Measurements from ENCODE around the gene SPART.

Gene SPART, protein sequence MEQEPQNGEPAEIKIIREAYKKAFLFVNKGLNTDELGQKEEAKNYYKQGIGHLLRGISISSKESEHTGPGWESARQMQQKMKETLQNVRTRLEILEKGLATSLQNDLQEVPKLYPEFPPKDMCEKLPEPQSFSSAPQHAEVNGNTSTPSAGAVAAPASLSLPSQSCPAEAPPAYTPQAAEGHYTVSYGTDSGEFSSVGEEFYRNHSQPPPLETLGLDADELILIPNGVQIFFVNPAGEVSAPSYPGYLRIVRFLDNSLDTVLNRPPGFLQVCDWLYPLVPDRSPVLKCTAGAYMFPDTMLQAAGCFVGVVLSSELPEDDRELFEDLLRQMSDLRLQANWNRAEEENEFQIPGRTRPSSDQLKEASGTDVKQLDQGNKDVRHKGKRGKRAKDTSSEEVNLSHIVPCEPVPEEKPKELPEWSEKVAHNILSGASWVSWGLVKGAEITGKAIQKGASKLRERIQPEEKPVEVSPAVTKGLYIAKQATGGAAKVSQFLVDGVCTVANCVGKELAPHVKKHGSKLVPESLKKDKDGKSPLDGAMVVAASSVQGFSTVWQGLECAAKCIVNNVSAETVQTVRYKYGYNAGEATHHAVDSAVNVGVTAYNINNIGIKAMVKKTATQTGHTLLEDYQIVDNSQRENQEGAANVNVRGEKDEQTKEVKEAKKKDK

DNA sequence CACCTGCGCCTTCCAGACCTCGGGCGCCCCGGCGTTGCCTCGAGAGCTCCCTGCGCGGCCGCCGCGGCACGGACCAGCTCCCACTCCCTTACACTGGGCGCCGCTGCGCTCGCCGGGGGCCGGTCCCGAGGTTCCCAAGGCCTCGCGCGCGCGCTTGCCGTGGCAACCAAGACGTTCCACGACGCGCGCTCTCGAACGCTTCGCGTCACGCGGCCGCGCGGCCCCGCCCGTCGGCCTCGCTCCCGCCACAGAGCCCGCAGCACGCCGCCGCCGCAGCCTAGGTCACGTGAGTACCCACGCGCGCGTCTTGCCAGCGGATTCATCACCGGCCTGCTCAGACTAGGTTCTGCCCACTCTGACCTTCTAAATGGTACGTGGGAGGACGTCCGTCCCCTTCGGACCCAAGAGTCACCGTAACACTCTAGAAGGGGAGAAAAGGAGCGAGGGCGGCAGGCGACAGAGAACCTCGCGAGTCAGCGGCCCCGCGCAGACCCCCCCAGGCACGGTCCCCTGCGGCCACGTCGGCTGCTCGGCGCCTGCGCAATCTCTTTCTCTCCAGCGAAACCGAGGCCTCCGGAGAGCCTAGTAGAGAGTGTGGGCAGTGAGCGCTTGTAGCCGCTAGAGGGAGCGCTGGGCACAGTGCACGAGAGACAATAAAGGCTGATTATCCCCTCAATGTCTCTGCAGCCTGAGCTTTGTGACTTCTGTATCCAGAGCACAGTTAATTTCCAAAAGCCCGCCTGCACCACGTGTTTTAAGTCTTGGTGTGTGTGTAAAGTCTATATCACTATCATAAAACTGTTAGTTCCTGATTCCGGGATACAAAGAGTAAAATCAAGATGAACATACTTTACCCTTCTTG, at the start of gene SPART:
SPART (minus strand) TSS at position 173 of the 862 bp plus-strand sequence. CDS start 10,564 bp downstream, outside the sequence.
- Histone ChIP-seq H3K4me1 (ENCODE audit: control insufficient read depth, insufficient read depth, low read length) (peaks cover 5% of the 10 kb centered on the region), H3K9ac (ENCODE audit: low read length) (peak within 1 kb of the TSS; percentile 91), H3K27ac (ENCODE audit: low read depth, low read length) (peak within 1 kb of the TSS; percentile 99), H3K4me3 (ENCODE audit: low read length) (peak within 1 kb of the TSS; percentile 92), H3K27me3 (ENCODE audit: control insufficient read depth, insufficient read depth, low read length) (no peaks in the 10 kb centered on the region), H3K36me3 (ENCODE audit: control insufficient read depth, insufficient read depth, low read length) (no peaks in the 10 kb centered on the region)

DNA sequence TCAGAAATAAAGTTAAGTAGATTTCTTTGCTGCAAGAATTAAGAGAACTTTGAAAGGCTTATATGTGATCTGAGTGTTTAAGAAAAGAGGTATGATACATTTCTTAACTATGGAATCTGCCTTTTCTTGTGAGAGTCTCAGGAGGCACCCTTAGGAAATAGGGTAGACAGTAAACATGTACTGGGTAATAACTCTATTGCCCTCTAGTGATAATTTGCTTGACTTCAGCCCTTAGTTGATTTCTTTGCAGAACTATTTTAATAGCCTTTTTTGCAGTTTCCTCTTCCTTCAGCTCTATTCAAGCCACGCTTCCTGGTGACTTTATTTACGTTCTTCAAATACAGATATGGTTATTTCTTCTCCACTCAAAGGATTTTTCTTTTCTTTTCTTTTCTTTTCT, 49.1 kb upstream of the SPART start:
- Histone ChIP-seq H3K27me3 (ENCODE audit: control insufficient read depth, insufficient read depth, low read length) (no peaks in the 10 kb centered on the region), H3K4me3 (ENCODE audit: low read length) (no peak overlapping the region), H3K27ac (ENCODE audit: low read depth, low read length) (no peak overlapping the region), H3K9ac (ENCODE audit: low read length) (no peak overlapping the region), H3K36me3 (ENCODE audit: control insufficient read depth, insufficient read depth, low read length) (no peaks in the 10 kb centered on the region), H3K4me1 (ENCODE audit: control insufficient read depth, insufficient read depth, low read length) (no peaks in the 10 kb centered on the region)

DNA sequence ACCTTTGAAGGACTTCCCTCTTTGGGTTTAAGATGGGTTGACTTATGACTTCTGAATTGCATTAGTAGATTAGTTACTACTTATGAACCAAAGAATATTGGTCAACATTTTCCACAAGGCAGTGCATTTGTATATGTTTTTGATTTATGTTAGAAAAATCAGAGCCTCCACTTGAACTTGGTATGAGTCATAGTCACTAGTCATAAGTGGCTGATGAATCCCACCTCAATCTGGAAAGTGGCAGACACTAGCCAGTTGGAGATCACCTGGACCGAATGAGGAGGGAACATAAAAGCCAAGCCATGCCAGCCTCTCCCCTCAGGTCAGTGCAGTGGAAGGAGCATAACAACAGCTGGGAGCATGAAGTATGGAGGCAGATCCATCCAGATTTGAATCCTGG, 39.3 kb upstream of the SPART start:
- Histone ChIP-seq H3K9ac (ENCODE audit: low read length) (no peak overlapping the region), H3K27ac (ENCODE audit: low read depth, low read length) (no peak overlapping the region), H3K4me1 (ENCODE audit: control insufficient read depth, insufficient read depth, low read length) (no peaks in the 10 kb centered on the region), H3K4me3 (ENCODE audit: low read length) (no peak overlapping the region), H3K27me3 (ENCODE audit: control insufficient read depth, insufficient read depth, low read length) (no peaks in the 10 kb centered on the region), H3K36me3 (ENCODE audit: control insufficient read depth, insufficient read depth, low read length) (no peaks in the 10 kb centered on the region)

DNA sequence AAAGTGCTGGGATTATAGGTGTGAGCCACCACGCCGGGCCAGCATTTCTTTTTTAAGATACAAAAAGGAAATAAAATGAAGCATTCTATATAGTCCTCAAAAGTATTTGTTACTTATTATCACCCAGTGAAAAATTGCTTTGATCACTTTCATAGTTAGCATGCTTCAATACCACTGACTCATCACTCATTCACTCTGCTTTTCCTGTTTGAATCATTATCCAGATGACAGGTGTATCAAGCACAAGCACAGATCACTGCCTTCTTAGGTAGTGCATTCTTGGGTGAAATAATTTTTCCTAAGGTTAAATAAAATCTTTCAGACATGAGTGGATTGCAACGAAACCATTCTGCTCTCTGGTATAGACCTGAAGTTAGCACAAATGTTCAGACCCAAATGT, 35.8 kb upstream of the SPART start:
- H3K4me1 ChIP-seq (ENCODE audit: control insufficient read depth, insufficient read depth, low read length), result no peaks in the 10 kb centered on the region
- no peak overlapping the region for H3K9ac ChIP-seq (ENCODE audit: low read length)
- H3K27ac ChIP-seq (ENCODE audit: low read depth, low read length), result no peak overlapping the region
- H3K4me3 ChIP-seq (ENCODE audit: low read length), result no peak overlapping the region
- H3K36me3 ChIP-seq (ENCODE audit: control insufficient read depth, insufficient read depth, low read length), result no peaks in the 10 kb centered on the region
- H3K27me3 ChIP-seq (ENCODE audit: control insufficient read depth, insufficient read depth, low read length), result no peaks in the 10 kb centered on the region

DNA sequence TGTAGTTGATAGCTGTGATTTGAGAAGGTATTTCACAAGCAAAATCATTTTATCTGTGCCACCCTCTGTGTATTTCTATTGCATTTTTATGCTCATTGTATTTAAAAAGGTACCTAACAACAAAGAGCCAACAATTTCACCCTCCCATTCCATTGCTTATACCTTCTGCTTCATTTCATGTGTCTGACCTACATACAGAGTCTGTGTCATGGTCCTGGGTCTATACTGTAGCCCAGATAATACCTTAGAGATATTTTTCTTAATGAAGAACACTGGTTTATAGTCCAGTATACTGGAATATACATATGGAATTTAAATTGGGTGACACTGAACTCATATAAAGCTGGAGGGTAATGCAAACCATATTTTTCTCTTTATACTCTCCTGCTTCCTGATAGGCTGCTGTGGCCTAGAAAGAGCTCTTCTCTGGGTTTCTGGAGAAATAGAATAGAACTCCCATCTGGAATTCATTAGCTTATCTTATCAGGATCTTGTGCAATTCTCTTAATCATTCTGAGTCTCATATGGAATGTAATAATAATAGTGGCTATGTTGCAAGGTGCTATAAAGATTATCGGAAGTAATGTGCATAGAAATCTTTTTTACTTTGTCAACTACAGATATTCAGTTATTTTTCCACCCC, 31.8 kb upstream of the SPART start:
- Histone ChIP-seq H3K36me3 (ENCODE audit: control insufficient read depth, insufficient read depth, low read length) (no peaks in the 10 kb centered on the region), H3K27ac (ENCODE audit: low read depth, low read length) (no peak overlapping the region), H3K27me3 (ENCODE audit: control insufficient read depth, insufficient read depth, low read length) (no peaks in the 10 kb centered on the region), H3K4me3 (ENCODE audit: low read length) (no peak overlapping the region), H3K9ac (ENCODE audit: low read length) (no peak overlapping the region), H3K4me1 (ENCODE audit: control insufficient read depth, insufficient read depth, low read length) (no peaks in the 10 kb centered on the region)

DNA sequence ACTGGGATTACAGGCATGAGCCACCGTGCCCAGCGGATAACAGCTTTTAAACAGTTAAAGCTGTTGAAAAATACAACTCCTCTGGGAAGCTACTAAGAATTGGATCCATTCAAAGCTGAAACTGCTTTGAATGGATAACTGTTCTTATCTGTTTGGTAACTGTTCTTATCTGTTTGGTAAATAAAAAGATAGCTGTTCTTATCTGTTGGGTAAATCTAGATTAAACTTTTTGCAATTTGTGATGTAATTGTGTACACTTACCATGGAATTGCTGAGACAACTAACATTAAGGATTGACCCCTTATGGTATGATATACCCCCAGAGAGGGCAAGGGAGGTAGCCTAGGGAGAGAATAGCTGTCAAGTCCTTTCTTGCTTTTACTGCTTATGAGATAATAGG, 27.9 kb upstream of the SPART start:
- no peak overlapping the region for H3K27ac ChIP-seq (ENCODE audit: low read depth, low read length)
- no peaks in the 10 kb centered on the region for H3K36me3 ChIP-seq (ENCODE audit: control insufficient read depth, insufficient read depth, low read length)
- H3K4me1 ChIP-seq (ENCODE audit: control insufficient read depth, insufficient read depth, low read length), result no peaks in the 10 kb centered on the region

DNA sequence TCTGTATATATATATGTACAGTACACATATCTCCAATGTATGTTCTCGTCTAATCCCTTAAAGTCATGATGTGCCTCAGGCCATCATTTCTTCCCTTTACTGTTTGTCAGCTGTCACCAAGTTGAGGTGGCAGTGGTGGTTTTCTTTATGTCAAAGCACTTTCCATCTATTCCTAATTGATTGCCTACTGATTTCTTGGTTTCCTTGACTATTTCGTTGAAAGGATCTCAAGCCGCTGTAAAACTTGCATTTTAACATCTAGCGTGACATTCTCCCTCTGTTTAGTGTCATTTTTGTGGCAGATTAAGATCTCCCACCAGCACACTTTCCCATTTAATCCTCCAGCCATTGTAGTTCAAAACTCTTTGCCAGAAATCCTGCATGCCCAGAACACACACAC, 25.0 kb upstream of the SPART start:
- Histone ChIP-seq H3K27ac (ENCODE audit: low read depth, low read length) (no peak overlapping the region), H3K36me3 (ENCODE audit: control insufficient read depth, insufficient read depth, low read length) (no peaks in the 10 kb centered on the region), H3K4me1 (ENCODE audit: control insufficient read depth, insufficient read depth, low read length) (no peaks in the 10 kb centered on the region), H3K4me3 (ENCODE audit: low read length) (no peak overlapping the region), H3K27me3 (ENCODE audit: control insufficient read depth, insufficient read depth, low read length) (no peaks in the 10 kb centered on the region), H3K9ac (ENCODE audit: low read length) (no peak overlapping the region)

More for the DNA sequence above, 27.9 kb upstream of the SPART start:
- Histone ChIP-seq H3K9ac (ENCODE audit: low read length) (no peak overlapping the region), H3K4me3 (ENCODE audit: low read length) (no peak overlapping the region), H3K27me3 (ENCODE audit: control insufficient read depth, insufficient read depth, low read length) (no peaks in the 10 kb centered on the region)

DNA sequence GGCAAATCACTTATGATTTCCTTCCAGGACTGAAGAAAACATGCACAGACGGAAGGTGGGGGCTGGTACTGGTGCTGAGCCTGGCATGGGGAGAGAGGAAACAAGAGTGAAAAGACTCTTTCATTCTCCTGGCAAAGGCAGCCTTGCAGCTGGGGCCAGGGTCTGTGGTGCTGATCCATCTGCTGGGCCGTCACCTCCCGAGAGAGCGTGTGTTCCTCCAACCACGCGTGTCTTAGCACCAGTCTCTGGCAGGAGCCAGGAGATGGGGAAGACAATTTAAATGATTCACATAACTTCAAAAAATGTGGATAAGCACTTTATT, 23.9 kb upstream of the SPART start:
- Histone ChIP-seq H3K27me3 (ENCODE audit: control insufficient read depth, insufficient read depth, low read length) (no peaks in the 10 kb centered on the region), H3K9ac (ENCODE audit: low read length) (no peak overlapping the region), H3K36me3 (ENCODE audit: control insufficient read depth, insufficient read depth, low read length) (no peaks in the 10 kb centered on the region), H3K4me1 (ENCODE audit: control insufficient read depth, insufficient read depth, low read length) (no peaks in the 10 kb centered on the region), H3K27ac (ENCODE audit: low read depth, low read length) (no peak overlapping the region), H3K4me3 (ENCODE audit: low read length) (no peak overlapping the region)

DNA sequence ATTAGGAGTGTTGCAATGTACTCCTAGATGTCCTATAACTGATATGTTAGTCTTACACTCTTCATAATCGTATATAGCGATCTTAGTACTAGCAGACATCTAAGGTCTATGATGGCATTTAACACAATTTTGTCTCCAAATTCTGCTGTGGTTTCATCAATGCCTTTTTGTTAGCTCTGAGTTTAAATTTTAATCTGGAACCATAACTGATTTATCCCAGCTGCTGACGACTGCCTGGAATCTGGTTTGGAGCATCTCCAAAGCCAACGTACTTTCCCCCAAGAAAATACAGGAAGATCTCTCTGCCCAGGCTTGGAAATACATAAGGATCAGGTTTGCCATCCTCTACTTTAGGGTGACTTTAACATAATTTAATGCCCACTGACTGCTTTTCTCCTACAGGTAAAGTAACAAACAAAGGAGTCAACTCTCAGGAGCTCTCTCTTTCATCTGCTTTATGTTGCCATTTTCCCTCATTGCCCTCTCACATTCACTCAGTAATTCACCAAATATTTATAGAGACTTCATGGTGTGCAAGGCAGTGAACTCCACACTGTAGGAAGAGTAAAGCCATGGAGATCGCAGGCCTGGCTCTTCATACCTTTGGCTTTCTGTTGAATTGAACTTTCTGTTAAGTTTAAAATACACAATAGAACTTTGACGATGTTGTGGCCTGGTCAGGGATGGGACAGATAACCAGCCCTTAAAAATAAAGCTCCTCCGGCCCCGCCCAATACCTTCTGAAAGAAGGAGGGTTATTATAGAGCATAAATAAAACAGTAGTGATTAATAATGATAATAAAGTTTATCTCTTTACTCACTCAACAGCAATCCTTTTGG, 23.3 kb upstream of the SPART start:
- Histone ChIP-seq H3K9ac (ENCODE audit: low read length) (no peak overlapping the region), H3K27me3 (ENCODE audit: control insufficient read depth, insufficient read depth, low read length) (no peaks in the 10 kb centered on the region), H3K36me3 (ENCODE audit: control insufficient read depth, insufficient read depth, low read length) (no peaks in the 10 kb centered on the region), H3K4me1 (ENCODE audit: control insufficient read depth, insufficient read depth, low read length) (no peaks in the 10 kb centered on the region), H3K4me3 (ENCODE audit: low read length) (no peak overlapping the region), H3K27ac (ENCODE audit: low read depth, low read length) (no peak overlapping the region)

DNA sequence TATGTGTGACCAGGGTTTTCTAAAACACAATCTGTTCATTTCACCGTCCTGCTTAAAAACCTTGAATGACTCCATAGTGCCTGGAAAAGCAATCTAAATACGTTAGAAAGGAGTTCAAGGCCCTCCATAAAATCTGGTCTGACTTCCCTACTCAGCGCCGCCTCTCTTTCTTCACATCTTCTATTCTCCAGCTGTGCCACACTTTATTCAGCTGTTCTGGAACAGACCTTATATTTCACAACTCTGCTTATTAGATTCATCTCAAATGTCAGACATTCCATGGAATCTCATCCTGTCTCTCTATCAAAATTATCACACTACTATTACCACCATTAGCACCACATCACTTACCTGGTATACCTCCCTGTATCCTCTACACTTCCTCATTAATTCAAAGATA, 19.8 kb upstream of the SPART start:
- H3K36me3 ChIP-seq (ENCODE audit: control insufficient read depth, insufficient read depth, low read length), result no peaks in the 10 kb centered on the region
- no peaks in the 10 kb centered on the region for H3K4me1 ChIP-seq (ENCODE audit: control insufficient read depth, insufficient read depth, low read length)
- H3K9ac ChIP-seq (ENCODE audit: low read length), result no peak overlapping the region
- no peak overlapping the region for H3K27ac ChIP-seq (ENCODE audit: low read depth, low read length)
- no peak overlapping the region for H3K4me3 ChIP-seq (ENCODE audit: low read length)
- H3K27me3 ChIP-seq (ENCODE audit: control insufficient read depth, insufficient read depth, low read length), result no peaks in the 10 kb centered on the region

DNA sequence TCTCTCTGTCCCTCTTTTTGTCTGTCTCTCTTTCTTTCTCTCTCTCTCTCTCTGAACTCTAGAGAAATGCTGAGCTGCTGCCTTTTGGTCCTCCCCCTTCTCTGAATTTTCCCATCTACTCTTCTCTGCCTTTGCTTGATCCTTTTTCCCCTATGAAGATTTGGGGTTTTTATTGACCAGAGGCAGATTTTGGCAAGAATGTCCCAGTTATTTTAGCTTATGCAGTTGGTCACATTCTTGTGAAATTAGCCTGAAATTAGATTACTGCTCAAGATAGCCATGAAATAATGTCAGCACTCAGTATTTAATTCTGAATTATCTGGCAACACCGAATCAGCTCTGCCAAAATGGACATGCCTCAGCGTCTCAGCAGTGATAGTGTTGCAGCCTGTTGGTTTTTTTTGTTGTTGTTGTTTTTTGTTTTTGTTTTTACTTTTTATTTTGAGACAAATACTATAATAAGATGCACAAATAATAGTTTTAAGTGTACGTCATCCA, 17.2 kb upstream of the SPART start:
- no peaks in the 10 kb centered on the region for H3K27me3 ChIP-seq (ENCODE audit: control insufficient read depth, insufficient read depth, low read length)
- peaks cover 3% of the 10 kb centered on the region for H3K4me1 ChIP-seq (ENCODE audit: control insufficient read depth, insufficient read depth, low read length)
- H3K9ac ChIP-seq (ENCODE audit: low read length), result no peak overlapping the region
- no peaks in the 10 kb centered on the region for H3K36me3 ChIP-seq (ENCODE audit: control insufficient read depth, insufficient read depth, low read length)
- no peak overlapping the region for H3K4me3 ChIP-seq (ENCODE audit: low read length)
- H3K27ac ChIP-seq (ENCODE audit: low read depth, low read length), result no peak overlapping the region

All from rectal smooth muscle tissue (tissue), 1 donor.